HL-60 (cell line): Measurements from ENCODE around the gene CLNS1A.

Source experiments
- DNase-seq, 2 experiments: peaks; one replicate each; pipeline ENCODE4 v3.0.0-alpha.2; 2010 to 2020; ENCODE audit warnings: low read depth in 1 of 2, low spot score in 1 of 2
- H3K27ac ChIP-seq: fragments of 250-450 bp; sonication (Bioruptor Pico); replicated peaks from 2 replicates; pipeline ENCODE4 v1.5.1; 2020; ENCODE audit warnings: mild to moderate bottlenecking, moderate library complexity
- H3K27me3 ChIP-seq: fragments of 250-450 bp; sonication (Bioruptor Pico); 2 replicates; pipeline ENCODE4 v1.5.1; 2021; ENCODE audit warnings: mild to moderate bottlenecking, moderate library complexity; ENCODE audit not compliant: insufficient read depth, poor library complexity, severe bottlenecking
- H3K4me3 ChIP-seq: replicated peaks from 2 replicates; pipeline ENCODE4 v1.5.1; 2011; ENCODE audit warnings: mild to moderate bottlenecking, control low read depth, low read length; ENCODE audit not compliant: insufficient read depth
- GABPA ChIP-seq: IDR thresholded peaks from 2 replicates; pipeline ENCODE4 v1.6.1; 2012; ENCODE audit warnings: low read depth
- POLR2AphosphoS5 ChIP-seq: IDR thresholded peaks from 2 replicates; pipeline ENCODE4 v1.6.1; 2012; ENCODE audit warnings: low read depth
- SPI1 ChIP-seq: IDR thresholded peaks from 2 replicates; pipeline ENCODE4 v1.6.1; 2012; ENCODE audit warnings: low read depth, mild to moderate bottlenecking, borderline replicate concordance
- long read RNA-seq: library from polyadenylated mRNA; unstranded; transcript quantifications from one replicate; pipeline ENCODE4 v2.0.0, GENCODE V29; 2020
- TF ChIP-seq, protein P1 (sequence below): IDR thresholded peaks from one replicate; pipeline ENCODE4 v1.5.1; 2011; ENCODE audit warnings: low read length, control low read depth, inconsistent platforms; ENCODE audit not compliant: insufficient read depth
- TF ChIP-seq, protein P2 (sequence below): IDR thresholded peaks from 2 replicates; pipeline ENCODE4 v1.6.1; 2012; ENCODE audit warnings: low read depth; ENCODE audit not compliant: insufficient replicate concordance

The CLNS1A gene, protein sequence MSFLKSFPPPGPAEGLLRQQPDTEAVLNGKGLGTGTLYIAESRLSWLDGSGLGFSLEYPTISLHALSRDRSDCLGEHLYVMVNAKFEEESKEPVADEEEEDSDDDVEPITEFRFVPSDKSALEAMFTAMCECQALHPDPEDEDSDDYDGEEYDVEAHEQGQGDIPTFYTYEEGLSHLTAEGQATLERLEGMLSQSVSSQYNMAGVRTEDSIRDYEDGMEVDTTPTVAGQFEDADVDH
- long read RNA-seq, transcript CLNS1A-204 (7 exons, 2,993 nt): major isoform, 1,177 of 1,288 reads
- long read RNA-seq, transcript CLNS1A-210 (7 exons, 953 nt): minor isoform, 12 of 1,288 reads
- long read RNA-seq, transcript CLNS1A-202 (6 exons, 1,121 nt): minor isoform, 13 of 1,288 reads
- long read RNA-seq, partial matches to known transcripts: 4 of 1,288 reads
- long read RNA-seq, other reads (novel, unspliced or antisense): 79 of 1,288 reads

DNA sequence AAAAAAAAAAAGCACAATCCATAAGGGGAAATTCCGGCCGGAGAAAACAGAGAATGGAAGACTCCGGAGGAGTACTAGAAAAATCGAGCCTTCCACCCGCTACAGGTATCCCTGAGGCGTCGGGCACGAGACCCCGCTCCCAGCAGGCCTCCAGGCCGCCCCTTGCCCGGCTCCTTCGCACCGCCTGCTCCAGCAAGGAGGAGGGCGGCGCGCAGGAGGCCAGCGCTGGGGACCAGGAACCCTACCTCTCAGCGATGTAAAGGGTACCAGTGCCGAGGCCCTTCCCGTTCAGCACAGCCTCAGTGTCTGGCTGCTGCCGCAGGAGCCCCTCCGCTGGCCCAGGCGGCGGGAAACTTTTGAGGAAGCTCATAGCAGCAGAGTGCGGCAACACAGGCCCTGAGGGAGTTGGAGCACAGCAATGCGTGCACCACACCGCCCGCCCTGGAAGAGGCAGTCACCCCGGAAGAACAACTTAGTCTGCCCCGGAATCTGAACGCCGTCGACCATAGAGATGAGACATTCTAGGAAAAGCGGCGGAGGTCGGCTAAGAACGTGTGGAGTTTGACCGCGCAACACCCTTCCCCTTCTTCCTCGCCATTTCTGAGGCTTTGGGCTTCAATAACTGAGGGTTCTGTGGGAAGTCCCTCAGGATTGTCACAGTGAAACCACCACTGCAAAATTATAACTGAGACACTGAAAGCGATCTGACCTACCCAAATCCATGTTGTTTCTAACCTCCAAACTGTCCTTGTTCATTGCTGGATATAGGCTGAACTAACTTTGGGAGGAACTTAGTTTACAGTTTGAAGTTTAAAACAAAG is at the start of gene CLNS1A:
TSS of gene CLNS1A (minus strand) at position 450 of the 821 bp plus-strand sequence. CDS start at position 370, 80 bp downstream.
- Histone ChIP-seq H3K27me3 (no peaks in the 10 kb centered on the region), H3K4me3 (peak within 1 kb of the TSS; percentile 54), H3K27ac (peak within 1 kb of the TSS; percentile 99)
- peak; percentile 88 to 97 for DNase-seq
- TF ChIP-seq, protein P1, sequence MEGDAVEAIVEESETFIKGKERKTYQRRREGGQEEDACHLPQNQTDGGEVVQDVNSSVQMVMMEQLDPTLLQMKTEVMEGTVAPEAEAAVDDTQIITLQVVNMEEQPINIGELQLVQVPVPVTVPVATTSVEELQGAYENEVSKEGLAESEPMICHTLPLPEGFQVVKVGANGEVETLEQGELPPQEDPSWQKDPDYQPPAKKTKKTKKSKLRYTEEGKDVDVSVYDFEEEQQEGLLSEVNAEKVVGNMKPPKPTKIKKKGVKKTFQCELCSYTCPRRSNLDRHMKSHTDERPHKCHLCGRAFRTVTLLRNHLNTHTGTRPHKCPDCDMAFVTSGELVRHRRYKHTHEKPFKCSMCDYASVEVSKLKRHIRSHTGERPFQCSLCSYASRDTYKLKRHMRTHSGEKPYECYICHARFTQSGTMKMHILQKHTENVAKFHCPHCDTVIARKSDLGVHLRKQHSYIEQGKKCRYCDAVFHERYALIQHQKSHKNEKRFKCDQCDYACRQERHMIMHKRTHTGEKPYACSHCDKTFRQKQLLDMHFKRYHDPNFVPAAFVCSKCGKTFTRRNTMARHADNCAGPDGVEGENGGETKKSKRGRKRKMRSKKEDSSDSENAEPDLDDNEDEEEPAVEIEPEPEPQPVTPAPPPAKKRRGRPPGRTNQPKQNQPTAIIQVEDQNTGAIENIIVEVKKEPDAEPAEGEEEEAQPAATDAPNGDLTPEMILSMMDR: no peak
- TF ChIP-seq, protein P2, sequence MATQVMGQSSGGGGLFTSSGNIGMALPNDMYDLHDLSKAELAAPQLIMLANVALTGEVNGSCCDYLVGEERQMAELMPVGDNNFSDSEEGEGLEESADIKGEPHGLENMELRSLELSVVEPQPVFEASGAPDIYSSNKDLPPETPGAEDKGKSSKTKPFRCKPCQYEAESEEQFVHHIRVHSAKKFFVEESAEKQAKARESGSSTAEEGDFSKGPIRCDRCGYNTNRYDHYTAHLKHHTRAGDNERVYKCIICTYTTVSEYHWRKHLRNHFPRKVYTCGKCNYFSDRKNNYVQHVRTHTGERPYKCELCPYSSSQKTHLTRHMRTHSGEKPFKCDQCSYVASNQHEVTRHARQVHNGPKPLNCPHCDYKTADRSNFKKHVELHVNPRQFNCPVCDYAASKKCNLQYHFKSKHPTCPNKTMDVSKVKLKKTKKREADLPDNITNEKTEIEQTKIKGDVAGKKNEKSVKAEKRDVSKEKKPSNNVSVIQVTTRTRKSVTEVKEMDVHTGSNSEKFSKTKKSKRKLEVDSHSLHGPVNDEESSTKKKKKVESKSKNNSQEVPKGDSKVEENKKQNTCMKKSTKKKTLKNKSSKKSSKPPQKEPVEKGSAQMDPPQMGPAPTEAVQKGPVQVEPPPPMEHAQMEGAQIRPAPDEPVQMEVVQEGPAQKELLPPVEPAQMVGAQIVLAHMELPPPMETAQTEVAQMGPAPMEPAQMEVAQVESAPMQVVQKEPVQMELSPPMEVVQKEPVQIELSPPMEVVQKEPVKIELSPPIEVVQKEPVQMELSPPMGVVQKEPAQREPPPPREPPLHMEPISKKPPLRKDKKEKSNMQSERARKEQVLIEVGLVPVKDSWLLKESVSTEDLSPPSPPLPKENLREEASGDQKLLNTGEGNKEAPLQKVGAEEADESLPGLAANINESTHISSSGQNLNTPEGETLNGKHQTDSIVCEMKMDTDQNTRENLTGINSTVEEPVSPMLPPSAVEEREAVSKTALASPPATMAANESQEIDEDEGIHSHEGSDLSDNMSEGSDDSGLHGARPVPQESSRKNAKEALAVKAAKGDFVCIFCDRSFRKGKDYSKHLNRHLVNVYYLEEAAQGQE: peak; percentile 80
- TF ChIP-seq POLR2AphosphoS5 (peak; percentile 94), SPI1 (peak; percentile 15; the same call in 1 of the 2 replicates), GABPA (peak; percentile 97)

DNA sequence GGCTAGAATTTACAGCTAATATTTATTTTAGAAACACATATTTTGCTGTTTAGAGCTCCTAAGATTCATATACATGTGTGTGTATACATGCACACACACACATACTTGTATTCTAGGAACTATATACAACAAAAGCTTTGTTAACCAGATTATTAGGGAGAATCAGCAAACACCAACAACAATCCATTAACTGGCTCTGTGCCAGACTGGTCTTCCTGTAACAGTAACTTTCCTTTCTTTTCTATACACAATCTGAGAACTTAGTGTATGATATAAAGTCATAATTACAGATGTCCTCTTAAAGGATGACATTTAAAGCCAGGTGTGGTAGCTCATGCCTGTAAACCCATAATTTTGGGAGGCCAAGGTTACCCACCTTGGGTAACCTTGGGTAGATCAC is 49.5 kb upstream of the CLNS1A start:
- Histone ChIP-seq H3K27ac (no peak overlapping the region), H3K27me3 (no peaks in the 10 kb centered on the region), H3K4me3 (no peak overlapping the region)
- TF ChIP-seq GABPA (no peak), POLR2AphosphoS5 (no peak), SPI1 (no peak)
- TF ChIP-seq, protein P2: no peak
- TF ChIP-seq, protein P1: no peak
- no peak for DNase-seq

DNA sequence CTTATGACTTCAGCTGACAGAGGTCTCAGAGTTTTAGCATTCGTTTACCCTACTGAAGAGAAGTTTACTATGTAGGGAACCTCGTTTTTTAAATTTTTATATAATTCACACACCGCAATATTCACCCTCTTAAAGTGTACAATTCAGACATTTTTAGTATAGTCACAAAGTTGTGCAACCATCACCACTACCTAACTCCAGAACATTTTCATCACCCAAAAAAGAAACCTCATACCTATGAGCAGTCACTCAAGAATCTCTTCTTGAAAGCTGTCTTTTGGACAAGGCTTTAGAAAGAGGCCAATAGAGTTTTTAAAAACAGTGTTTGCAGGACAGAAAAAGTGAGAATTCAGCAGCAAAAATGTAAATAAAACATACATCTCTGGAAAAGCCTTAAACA is 39.5 kb upstream of the CLNS1A start:
- TF ChIP-seq, protein P2: no peak
- H3K27ac ChIP-seq: no peak overlapping the region
- no peak for DNase-seq
- no peaks in the 10 kb centered on the region for H3K27me3 ChIP-seq
- H3K4me3 ChIP-seq: no peak overlapping the region
